Lower leg skin (tissue), 3 donors: ENCODE results near the gene CCND2.

Experiments
- POLR2A ChIP-seq, 2 donors: fragments of 450-650 bp; IDR thresholded peaks; one replicate each; pipeline ENCODE4 v1.6.1; 2016 to 2017; ENCODE audit warnings: antibody characterized with exemption in 2 of 2, mild to moderate bottlenecking in 1 of 2, moderate library complexity in 1 of 2
- TF ChIP-seq, protein P1 (sequence below), 3 donors: fragments of 450-650 bp; IDR thresholded peaks; one replicate each; pipeline ENCODE4 v1.5.1; 2016; ENCODE audit warnings: antibody characterized with exemption in 3 of 3, mild to moderate bottlenecking in 3 of 3, moderate library complexity in 2 of 3

DNA sequence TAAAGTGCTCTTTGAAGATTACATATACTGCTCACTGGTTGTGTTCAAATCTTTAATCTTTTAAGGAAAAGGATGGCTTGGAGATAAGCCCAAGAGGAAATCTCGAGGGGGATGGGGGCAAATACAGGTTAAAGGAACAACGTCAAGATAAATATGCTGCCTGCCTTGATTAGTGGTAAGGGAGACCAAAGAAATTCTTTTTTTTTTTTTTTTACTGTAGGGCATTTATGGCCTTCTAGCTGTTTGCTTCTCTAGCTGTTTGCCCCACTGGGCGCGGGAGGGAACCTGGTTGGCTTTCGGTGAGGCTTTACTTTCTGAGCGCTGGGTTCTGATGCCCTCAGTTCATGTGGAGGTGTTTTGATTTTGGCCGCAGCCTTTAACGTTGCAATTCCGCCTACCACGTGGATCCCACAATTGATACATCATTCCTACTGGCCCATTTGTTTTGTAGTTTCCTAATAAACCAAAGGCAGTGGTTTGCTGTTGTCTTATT is 5.7 kb downstream of the CCND2 start:
- TF ChIP-seq, protein P1, sequence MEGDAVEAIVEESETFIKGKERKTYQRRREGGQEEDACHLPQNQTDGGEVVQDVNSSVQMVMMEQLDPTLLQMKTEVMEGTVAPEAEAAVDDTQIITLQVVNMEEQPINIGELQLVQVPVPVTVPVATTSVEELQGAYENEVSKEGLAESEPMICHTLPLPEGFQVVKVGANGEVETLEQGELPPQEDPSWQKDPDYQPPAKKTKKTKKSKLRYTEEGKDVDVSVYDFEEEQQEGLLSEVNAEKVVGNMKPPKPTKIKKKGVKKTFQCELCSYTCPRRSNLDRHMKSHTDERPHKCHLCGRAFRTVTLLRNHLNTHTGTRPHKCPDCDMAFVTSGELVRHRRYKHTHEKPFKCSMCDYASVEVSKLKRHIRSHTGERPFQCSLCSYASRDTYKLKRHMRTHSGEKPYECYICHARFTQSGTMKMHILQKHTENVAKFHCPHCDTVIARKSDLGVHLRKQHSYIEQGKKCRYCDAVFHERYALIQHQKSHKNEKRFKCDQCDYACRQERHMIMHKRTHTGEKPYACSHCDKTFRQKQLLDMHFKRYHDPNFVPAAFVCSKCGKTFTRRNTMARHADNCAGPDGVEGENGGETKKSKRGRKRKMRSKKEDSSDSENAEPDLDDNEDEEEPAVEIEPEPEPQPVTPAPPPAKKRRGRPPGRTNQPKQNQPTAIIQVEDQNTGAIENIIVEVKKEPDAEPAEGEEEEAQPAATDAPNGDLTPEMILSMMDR (IDR thresholded peaks at IDR 0.05): no peak
- no peak for TF ChIP-seq POLR2A (IDR thresholded peaks at IDR 0.05)
